ENCODE measurements around the gene NCAPG2.
"Not testable (repeated sequence)": the region's sequence is repeated elsewhere in the genome, so short reads cannot be mapped to it uniquely, and the experiment has no call there.

The NCAPG2 gene

GRCh38 chr7:158706710-158707590 is 2.3 kb upstream of the NCAPG2 start:
- DNase-seq (ENCODE audit: low spot score), result no peak

- DNase-seq (ENCODE audit: low spot score), result no peak
Measured at GRCh38 chr7:158706273-158706704, 1.7 kb upstream of the NCAPG2 start.

- no peak for DNase-seq (ENCODE audit: low spot score)
Measured at GRCh38 chr7:158705234-158705850, 738 bp upstream of the NCAPG2 start.

- not testable (repeated sequence) for DNase-seq (ENCODE audit: low spot score)
Measured at GRCh38 chr7:158703679-158704523, 703 bp downstream of the NCAPG2 start.

DNA sequence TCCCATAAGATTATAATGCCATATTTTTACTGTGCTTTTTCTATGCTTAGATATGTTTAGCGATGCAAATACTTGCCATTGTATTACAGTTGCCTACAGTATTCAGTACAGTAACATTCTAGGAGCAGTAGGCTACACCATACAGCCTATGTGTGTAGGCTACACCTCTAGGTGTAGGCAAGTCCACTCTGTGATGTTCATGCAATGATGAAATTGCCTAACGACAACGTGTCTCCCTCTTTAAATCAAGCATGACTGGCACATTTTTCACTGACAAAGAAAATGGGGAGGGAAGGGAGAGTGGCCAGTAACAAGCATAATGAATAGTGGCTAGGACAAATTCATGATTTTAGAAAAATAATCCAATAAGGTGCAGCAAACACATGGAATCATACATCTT is 1.7 kb downstream of the NCAPG2 start:
- no peak for DNase-seq (ENCODE audit: low spot score)

- no peak for DNase-seq (ENCODE audit: low spot score)
Measured at GRCh38 chr7:158702196-158702595, 2.4 kb downstream of the NCAPG2 start.

DNA sequence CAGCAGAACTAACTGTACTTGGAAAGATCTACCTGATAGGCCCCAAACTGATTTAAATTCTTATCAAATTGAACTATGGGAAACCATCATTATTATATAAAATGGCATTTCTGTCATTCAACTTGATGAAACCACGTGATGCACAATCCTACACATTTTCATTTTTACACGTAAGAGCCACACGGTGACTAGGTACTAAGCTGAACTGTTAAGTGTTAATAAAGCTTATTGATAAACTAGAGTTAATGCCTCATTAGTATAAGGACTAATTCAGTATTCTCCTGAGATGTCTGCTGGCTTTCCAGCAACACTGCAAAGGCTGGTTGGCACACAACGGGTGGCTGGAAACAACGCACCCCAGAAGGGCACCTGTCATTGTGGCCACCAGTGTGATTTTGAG is 4.6 kb downstream of the NCAPG2 start:
- DNase-seq (ENCODE audit: low spot score), result no peak

- DNase-seq (ENCODE audit: low spot score), result no peak
Measured at GRCh38 chr7:158699341-158699740, 5.3 kb downstream of the NCAPG2 start.

- no peak for DNase-seq (ENCODE audit: low spot score)
Measured at GRCh38 chr7:158698657-158699195, 5.9 kb downstream of the NCAPG2 start.

- DNase-seq (ENCODE audit: low spot score), result not testable (repeated sequence)
Measured at GRCh38 chr7:158697597-158697996, 7.0 kb downstream of the NCAPG2 start.

DNA sequence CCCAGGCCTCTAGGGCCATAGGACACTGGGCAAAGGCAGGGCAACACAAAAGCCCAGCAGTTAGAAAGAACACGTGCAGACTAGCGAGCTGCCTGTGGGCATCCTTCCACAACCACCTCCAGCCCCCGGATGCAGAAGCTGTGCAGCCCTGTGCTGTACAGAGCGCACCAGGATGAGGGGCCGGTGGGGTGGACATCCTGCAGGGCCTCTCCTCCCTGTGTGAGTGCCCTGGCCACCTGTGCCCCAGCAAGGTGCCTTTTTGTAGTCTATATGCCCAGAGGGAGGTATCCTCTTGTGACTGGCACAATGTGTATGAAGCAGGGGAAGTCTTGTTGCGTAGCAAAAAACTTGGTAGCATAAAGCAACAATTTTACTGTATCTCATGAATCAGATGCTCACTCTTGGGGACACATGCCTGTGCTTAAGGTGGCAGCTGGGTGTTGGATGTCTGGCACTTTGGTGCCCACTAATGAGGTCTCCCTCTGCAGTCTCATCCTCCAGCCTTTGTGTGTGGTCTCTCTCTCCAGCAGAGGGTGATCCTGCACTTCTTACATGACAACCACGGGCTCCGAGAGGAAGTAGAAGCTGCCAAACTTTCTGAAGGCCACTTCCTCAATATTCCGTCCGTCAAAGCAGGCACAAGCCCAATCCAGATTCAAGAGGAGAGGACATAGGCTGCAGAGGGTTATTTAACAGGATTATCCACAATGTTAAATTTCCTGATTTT is 8.7 kb downstream of the NCAPG2 start:
- DNase-seq (ENCODE audit: low spot score), result no peak

GRCh38 chr7:158695056-158695455 is 9.5 kb downstream of the NCAPG2 start:
- DNase-seq (ENCODE audit: low spot score), result no peak

DNA sequence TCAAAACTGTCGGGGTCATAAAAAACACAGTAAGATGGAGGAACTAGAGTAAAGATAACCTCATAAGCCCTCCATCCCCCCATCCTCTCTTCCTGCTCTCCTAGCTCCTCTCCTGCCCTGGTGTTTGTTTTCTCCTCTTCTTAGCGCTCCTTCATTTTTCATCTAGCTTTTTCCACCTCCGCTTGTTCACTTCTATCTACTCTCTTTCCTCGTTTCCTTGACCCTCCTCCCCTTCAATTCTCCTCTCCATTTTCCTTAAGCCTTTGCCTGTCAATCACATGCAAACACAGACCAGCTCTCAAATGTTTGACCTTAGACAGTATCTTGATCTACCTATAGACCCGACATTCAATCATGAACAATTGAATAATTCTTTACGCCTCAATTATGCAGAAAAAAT is 10.0 kb downstream of the NCAPG2 start:
- no peak for DNase-seq (ENCODE audit: low spot score)

GRCh38 chr7:158689488-158689887 is 15.1 kb downstream of the NCAPG2 start:
- no peak for DNase-seq (ENCODE audit: low spot score)

DNA sequence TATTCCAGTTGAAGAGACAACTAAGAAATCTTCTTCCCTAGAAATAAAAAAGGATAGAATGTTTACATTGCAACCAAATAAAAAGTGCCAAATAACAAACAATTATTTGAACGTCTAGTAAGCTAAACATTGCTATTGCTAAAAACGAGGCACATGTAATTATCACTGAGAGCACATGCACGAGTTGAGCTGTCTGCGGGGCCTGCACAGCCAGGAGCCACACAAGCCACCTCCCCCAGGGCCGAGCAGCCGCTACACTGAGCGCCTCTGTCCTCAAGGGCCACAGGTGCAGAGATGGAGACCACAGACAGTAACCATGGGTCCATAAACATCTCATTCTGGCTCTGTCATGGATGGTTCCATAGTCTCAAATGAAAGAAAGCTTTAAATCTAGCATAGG is 17.2 kb downstream of the NCAPG2 start:
- no peak for DNase-seq (ENCODE audit: low spot score)

DNA sequence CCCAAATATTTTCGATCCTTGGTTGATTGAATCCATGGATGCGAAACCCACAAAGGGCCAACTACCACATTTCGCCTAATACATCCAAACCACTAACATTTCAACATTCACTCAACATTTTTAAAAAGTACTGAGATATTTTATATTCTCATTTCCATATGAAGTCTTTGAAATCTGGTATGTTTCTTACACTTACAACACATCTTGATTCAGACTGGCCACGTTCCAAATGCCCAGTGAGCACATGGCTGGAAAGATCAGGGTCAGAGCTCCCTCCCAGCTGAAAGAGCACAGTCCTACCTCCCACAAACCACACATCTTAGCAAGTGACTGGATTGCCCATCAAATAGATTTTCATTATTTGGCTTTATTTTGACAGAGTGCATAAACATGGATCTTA is 18.9 kb downstream of the NCAPG2 start:
- no peak for DNase-seq (ENCODE audit: low spot score)

GRCh38 chr7:158684329-158684728 is 20.3 kb downstream of the NCAPG2 start:
- DNase-seq (ENCODE audit: low spot score), result no peak

DNA sequence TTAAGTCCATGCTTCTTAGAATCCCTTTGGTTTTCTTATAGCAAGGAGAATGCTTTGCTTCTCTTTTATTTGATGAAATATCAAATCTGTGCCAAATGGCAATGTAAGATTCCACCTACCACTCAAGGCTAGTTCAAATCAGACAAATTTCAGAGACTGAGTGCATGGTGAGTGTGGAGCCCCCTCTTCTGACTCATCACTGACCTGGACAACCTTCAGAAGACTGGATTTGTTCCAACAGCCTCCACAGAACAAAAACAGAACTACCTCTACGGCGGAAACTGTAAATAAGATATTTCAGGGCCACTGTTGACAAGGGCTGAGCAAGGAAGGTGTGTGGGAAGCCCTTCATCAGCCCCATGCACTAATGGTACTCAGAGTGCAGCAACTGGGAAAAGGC is 21.1 kb downstream of the NCAPG2 start:
- no peak for DNase-seq (ENCODE audit: low spot score)

GRCh38 chr7:158682456-158682855 is 22.1 kb downstream of the NCAPG2 start:
- no peak for DNase-seq (ENCODE audit: low spot score)

DNA sequence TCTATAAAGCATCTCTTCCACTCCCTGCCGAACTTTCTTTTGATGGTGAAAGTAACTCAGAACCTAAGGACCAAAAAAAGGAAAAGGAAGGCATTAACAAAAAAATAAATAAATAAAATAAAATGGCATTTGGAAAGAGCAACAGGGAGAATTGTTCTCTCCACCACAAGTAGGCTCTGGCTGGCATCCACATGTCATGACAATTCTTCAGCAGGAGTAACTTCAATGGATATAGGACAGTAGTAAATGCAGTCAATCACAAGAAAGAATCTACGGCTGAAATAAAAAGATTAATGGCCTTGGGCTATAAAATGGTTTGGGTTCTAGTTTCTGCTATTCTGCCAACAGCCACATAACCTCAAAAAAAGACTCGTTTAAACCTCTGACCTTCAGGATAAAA is 23.9 kb downstream of the NCAPG2 start:
- no peak for DNase-seq (ENCODE audit: low spot score)

- no peak for DNase-seq (ENCODE audit: low spot score)
Measured at GRCh38 chr7:158676906-158677305, 27.7 kb downstream of the NCAPG2 start.

Data from HuH-7.5 (cell line).